MM.1S (cell line): ENCODE data around the gene HMGA1.

Experiments
- DNase-seq: peaks from one replicate; pipeline ENCODE4 v3.0.0-alpha.2; 2015
- H2AFZ ChIP-seq: fragments of 300-600 bp; sonication (generic); 2 replicates; pipeline ENCODE4 v1.6.0; 2016; ENCODE audit warnings: antibody characterized with exemption, low read length
- H3F3A ChIP-seq: fragments of 300-600 bp; sonication (generic); 2 replicates; pipeline ENCODE4 v1.6.1; 2016; ENCODE audit warnings: mild to moderate bottlenecking, antibody characterized with exemption, low read length, moderate library complexity, mixed read lengths; ENCODE audit not compliant: insufficient read depth
- H3K27ac ChIP-seq: fragments of 300-600 bp; sonication (generic); 2 replicates; pipeline ENCODE4 v1.5.1; 2016; ENCODE audit warnings: mild to moderate bottlenecking, low read length
- H3K27me3 ChIP-seq: fragments of 300-600 bp; sonication (generic); replicated peaks from 2 replicates; pipeline ENCODE4 v1.6.0; 2016; ENCODE audit warnings: low read length; ENCODE audit not compliant: insufficient read depth
- H3K36me3 ChIP-seq: fragments of 300-600 bp; sonication (generic); replicated peaks from 2 replicates; pipeline ENCODE4 v1.6.1; 2016; ENCODE audit warnings: mild to moderate bottlenecking, low read length, mixed read lengths; ENCODE audit not compliant: insufficient read depth
- H3K4me1 ChIP-seq: fragments of 300-600 bp; sonication (generic); 2 replicates; pipeline ENCODE4 v1.6.1; 2016; ENCODE audit warnings: low read length, mixed read lengths
- H3K4me2 ChIP-seq: fragments of 300-600 bp; sonication (generic); 2 replicates; pipeline ENCODE4 v1.6.0; 2016; ENCODE audit warnings: low read depth, low read length
- H3K4me3 ChIP-seq: fragments of 300-600 bp; sonication (generic); 2 replicates; pipeline ENCODE4 v1.5.1; 2016; ENCODE audit warnings: low read length, mixed read lengths
- H3K79me2 ChIP-seq: fragments of 300-600 bp; sonication (generic); 2 replicates; pipeline ENCODE4 v1.6.1; 2016; ENCODE audit warnings: mixed run types, low read length, mixed read lengths
- H3K9ac ChIP-seq: fragments of 300-600 bp; sonication (generic); 2 replicates; pipeline ENCODE4 v1.6.1; 2016; ENCODE audit warnings: low read length, mixed read lengths
- H3K9me2 ChIP-seq: fragments of 300-600 bp; sonication (generic); replicated peaks from 2 replicates; pipeline ENCODE4 v1.6.1; 2016; ENCODE audit warnings: mild to moderate bottlenecking, low read length, mixed read lengths; ENCODE audit not compliant: insufficient read depth
- H3K9me3 ChIP-seq: fragments of 300-600 bp; sonication (generic); replicated peaks from 2 replicates; pipeline ENCODE4 v1.6.1; 2016; ENCODE audit warnings: mild to moderate bottlenecking, low read length, mixed read lengths; ENCODE audit not compliant: insufficient read depth
- H4K20me1 ChIP-seq: fragments of 300-600 bp; sonication (generic); 2 replicates; pipeline ENCODE4 v1.6.1; 2016; ENCODE audit warnings: mild to moderate bottlenecking, low read length, moderate library complexity, mixed read lengths; ENCODE audit not compliant: insufficient read depth
- CTCF ChIP-seq: fragments of 300-600 bp; sonication (generic); IDR thresholded peaks from 2 replicates; pipeline ENCODE4 v1.5.1; 2016; ENCODE audit warnings: antibody characterized with exemption, low read length, mixed read lengths
- EZH2 ChIP-seq: fragments of 300-600 bp; sonication (generic); optimal IDR thresholded peaks from 2 replicates; pipeline ENCODE3; 2017; ENCODE audit warnings: low read depth, mild to moderate bottlenecking, antibody characterized with exemption, low read length, mixed read lengths
- EZH2phosphoT487 ChIP-seq: fragments of 300-600 bp; sonication (generic); IDR thresholded peaks from 2 replicates; pipeline ENCODE4 v1.6.1; 2018; ENCODE audit warnings: antibody characterized with exemption, low read length

Gene HMGA1

DNA sequence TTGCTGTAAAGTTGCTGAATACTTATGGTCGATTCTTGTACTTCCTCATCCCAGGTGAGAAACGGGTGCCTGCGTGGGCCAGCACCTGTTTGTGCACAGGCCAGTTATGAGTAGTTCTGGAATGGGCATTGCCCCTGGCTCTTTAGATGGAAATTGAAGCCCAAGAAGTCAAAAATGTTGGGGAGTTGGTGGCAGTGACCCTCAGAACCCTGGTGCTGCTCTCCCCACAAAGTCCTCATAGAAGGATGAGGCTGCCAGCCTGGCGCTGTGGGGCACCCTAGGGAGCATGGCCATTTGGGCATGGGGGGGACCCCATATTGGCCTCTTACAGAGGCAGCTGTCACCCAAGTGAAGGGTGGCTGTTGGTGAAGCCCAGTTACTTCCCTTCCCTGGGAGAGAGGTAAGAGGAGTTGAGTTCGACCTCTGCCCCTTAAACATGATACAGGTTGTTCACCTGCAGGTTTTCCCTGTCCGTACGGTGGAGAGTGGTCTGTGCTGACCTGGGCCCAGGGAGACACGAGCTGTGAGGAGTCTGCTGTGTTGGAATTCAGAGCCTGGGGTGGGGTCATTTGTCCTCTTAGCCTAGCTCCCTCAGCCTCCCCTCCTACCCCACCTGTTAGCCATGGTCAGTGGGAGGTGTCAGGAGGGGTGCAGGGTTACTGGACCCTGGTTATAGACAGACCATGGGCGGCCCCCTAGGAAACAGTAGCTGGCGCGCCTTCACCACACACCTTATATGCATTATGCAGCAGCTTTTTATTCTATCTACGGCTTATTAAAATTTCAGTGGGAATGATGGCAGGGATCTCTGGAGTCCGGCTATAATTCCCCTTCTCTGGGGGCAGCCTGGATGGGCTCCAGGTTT, 4.9 kb downstream of the HMGA1 start:
- Histone ChIP-seq H3K27me3 (no peaks in the 10 kb centered on the region), H3F3A (peaks cover 17% of the 10 kb centered on the region), H3K9ac (no peak overlapping the region), H3K4me1 (0 out of 2 replicates have a peak, but pooled peaks cover 5% of the 10 kb centered on the region), H3K4me3 (no peak overlapping the region), H2AFZ (no peak overlapping the region), H4K20me1 (0 out of 2 replicates have a peak, but pooled peaks cover 3% of the 10 kb centered on the region), H3K27ac (no peak overlapping the region), H3K79me2 (peaks cover 57% of the 10 kb centered on the region), H3K36me3 (peaks cover 5% of the 10 kb centered on the region; the same call in 1 of the 2 replicates), H3K9me2 (no peaks in the 10 kb centered on the region), H3K9me3 (no peaks in the 10 kb centered on the region), H3K4me2 (no peak overlapping the region)
- no peak for DNase-seq
- TF ChIP-seq CTCF (no peak), EZH2 (no peak), EZH2phosphoT487 (no peak)

GRCh38 chr6:34242252-34243130, 5.8 kb downstream of the HMGA1 start:
- TF ChIP-seq EZH2 (no peak), CTCF (no peak), EZH2phosphoT487 (no peak)
- H3K4me3 ChIP-seq = no peak overlapping the region
- H2AFZ ChIP-seq = no peak overlapping the region
- 0 out of 2 replicates have a peak, but pooled peaks cover 3% of the 10 kb centered on the region for H4K20me1 ChIP-seq
- H3K27ac ChIP-seq = no peak overlapping the region
- no peak overlapping the region for H3K4me2 ChIP-seq
- H3K27me3 ChIP-seq = no peaks in the 10 kb centered on the region
- no peaks in the 10 kb centered on the region for H3K9me3 ChIP-seq
- H3K4me1 ChIP-seq = 0 out of 2 replicates have a peak, but pooled peaks cover 5% of the 10 kb centered on the region
- H3K9me2 ChIP-seq = no peaks in the 10 kb centered on the region
- peaks cover 57% of the 10 kb centered on the region for H3K79me2 ChIP-seq
- DNase-seq = no peak
- H3K36me3 ChIP-seq = peaks cover 5% of the 10 kb centered on the region; the same call in 1 of the 2 replicates
- no peak overlapping the region for H3K9ac ChIP-seq
- peaks cover 26% of the 10 kb centered on the region for H3F3A ChIP-seq

DNA sequence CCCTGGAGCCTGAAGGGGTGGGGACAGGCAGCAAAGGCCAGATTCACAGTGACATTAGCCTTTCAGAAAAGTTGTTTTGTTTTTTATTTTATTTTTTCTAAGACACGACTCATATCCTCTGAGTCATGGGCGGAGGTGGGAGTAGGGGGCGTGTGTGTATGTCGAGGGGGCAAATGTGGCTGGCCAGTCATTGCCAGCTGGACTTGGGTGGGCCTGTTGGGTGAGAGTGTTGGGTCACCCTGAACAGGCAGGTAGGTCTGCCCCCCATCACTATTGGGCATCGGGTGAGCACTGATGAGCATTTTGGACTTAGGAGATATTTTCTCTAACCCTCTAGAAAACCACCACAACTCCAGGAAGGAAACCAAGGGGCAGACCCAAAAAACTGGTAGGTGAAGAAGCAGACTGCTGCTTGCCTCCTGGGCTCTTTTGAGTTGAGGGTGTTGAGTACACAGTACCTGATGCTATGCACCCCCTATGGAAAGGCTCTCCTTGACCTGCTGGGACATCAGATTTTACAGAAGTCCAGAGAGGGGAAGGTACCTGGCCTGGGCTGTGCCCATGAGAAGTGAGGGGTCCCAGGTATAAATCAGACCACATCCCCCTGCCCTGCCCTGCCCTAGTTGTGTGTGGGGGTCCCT, 6.6 kb downstream of the HMGA1 start:
- Histone ChIP-seq H2AFZ (no peak overlapping the region), H3K9ac (no peak overlapping the region), H3K27me3 (no peaks in the 10 kb centered on the region), H3K79me2 (peaks cover 52% of the 10 kb centered on the region), H3K9me3 (no peaks in the 10 kb centered on the region), H3K9me2 (no peaks in the 10 kb centered on the region), H3K27ac (no peak overlapping the region), H3K4me1 (peaks cover 8% of the 10 kb centered on the region), H3K4me3 (no peak overlapping the region), H3K4me2 (no peak overlapping the region), H3F3A (peaks cover 32% of the 10 kb centered on the region), H3K36me3 (peaks cover 5% of the 10 kb centered on the region; the same call in 1 of the 2 replicates), H4K20me1 (0 out of 2 replicates have a peak, but pooled peaks cover 3% of the 10 kb centered on the region)
- TF ChIP-seq EZH2phosphoT487 = no peak
- no peak for TF ChIP-seq EZH2
- TF ChIP-seq CTCF = no peak
- DNase-seq = no peak
